Measurements from ENCODE around the gene FAM187B.

The FAM187B gene

DNA sequence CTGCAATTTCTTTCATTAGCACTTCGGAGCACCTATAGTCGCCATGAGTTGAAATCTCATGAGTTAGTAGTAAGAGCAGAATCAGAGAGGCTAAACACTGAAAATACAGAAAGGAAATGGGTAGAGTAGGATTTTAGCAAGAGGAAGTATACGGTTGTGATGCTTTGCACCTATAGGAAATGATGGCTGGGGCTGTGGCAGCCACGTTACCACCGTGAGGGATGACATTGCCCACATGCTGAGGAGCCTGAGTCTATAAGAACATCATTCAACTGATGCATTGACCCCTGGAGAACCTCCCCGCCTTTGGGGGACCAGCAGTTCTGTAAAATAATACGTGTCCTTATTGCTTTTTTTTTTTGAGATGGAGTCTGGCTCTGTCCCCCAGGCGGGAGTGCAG, 20.4 kb downstream of the FAM187B start:
- no peak for DNase-seq (ENCODE audit: low read depth in 2 of 2)
- no peak for TF ChIP-seq CTCF (IDR thresholded peaks at IDR 0.05; ENCODE audit: low read depth, low read length)
- no peak overlapping the region for H3K4me3 ChIP-seq (replicated peaks in 1 of 2; ENCODE audit: low read depth in 2 of 2, low read length in 2 of 2)

DNA sequence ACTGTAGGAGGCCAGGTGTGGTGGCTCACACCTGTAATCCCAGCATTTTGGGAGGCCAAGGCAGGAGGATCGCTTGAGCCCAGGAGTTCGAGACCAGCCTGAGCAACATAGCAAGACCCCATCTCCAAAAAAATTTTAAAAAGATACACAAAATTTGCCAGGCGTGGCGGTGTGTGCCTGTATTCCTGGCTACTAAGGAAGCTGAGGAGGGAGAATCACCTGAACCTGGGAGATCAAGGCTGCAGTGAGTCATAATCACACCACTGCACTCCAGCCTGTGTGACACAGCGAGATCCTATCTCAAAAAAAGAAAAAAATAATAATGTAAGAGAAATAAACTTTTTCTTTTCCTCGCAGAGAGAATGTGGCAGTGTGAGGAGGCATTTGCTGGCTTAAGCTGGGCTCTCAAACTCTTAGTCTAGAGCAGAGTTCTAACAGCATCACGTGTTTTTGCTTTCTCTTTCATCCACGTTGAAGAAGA, 21.1 kb downstream of the FAM187B start:
- no peak for DNase-seq (ENCODE audit: low read depth in 2 of 2)
- no peak for TF ChIP-seq CTCF (IDR thresholded peaks at IDR 0.05; ENCODE audit: low read depth, low read length)

GRCh38 chr19:35206855-35207254, 21.7 kb downstream of the FAM187B start:
- H3K4me3 ChIP-seq (replicated peaks in 1 of 2; ENCODE audit: low read depth in 2 of 2, low read length in 2 of 2), result no peak overlapping the region
- no peak for DNase-seq (ENCODE audit: low read depth in 2 of 2)
- TF ChIP-seq CTCF (IDR thresholded peaks at IDR 0.05; ENCODE audit: low read depth, low read length), result no peak

More for the DNA sequence above, 21.1 kb downstream of the FAM187B start:
- no peak overlapping the region for H3K4me3 ChIP-seq (replicated peaks in 1 of 2; ENCODE audit: low read depth in 2 of 2, low read length in 2 of 2)

- no peak for TF ChIP-seq CTCF (IDR thresholded peaks at IDR 0.05; ENCODE audit: low read depth, low read length)
- no peak overlapping the region for H3K4me3 ChIP-seq (replicated peaks in 1 of 2; ENCODE audit: low read depth in 2 of 2, low read length in 2 of 2)
- no peak for DNase-seq (ENCODE audit: low read depth in 2 of 2)
Observed at GRCh38 chr19:35206379-35206778, 22.2 kb downstream of the FAM187B start.

- DNase-seq (ENCODE audit: low read depth in 2 of 2), result no peak
- TF ChIP-seq CTCF (IDR thresholded peaks at IDR 0.05; ENCODE audit: low read depth, low read length), result no peak
- H3K4me3 ChIP-seq (replicated peaks in 1 of 2; ENCODE audit: low read depth in 2 of 2, low read length in 2 of 2), result no peak overlapping the region
Observed at GRCh38 chr19:35205733-35206323, 22.7 kb downstream of the FAM187B start.

GRCh38 chr19:35204799-35205732, 23.5 kb downstream of the FAM187B start:
- no peak for TF ChIP-seq CTCF (IDR thresholded peaks at IDR 0.05; ENCODE audit: low read depth, low read length)
- no peak for DNase-seq (ENCODE audit: low read depth in 2 of 2)
- no peak overlapping the region for H3K4me3 ChIP-seq (replicated peaks in 1 of 2; ENCODE audit: low read depth in 2 of 2, low read length in 2 of 2)

Measured in cardiac fibroblast (primary cell).